Cardiac muscle cell (in vitro differentiated cells and primary cell): Measurements from ENCODE around the gene SLA2. TPM values are rescaled to one million over a fixed set of nuclear protein-coding genes. Genes with fewer than 3 reads are reported as not detected.

Experiments
- DNase-seq, 2 donors: peaks; one replicate each; pipeline versions ENCODE4 v3.0.0 to v3.0.0-alpha.2; 2010 to 2017; ENCODE audit warnings: low read depth in 1 of 2, low spot score in 1 of 2
- H3K27ac ChIP-seq: fragments of 200-600 bp; sonication (generic); 2 replicates; pipeline ENCODE4 v1.5.1; 2016
- H3K27me3 ChIP-seq: fragments of 200-600 bp; sonication (generic); 2 replicates; pipeline ENCODE4 v1.6.0; 2016; ENCODE audit warnings: control low read depth
- H3K36me3 ChIP-seq: fragments of 200-600 bp; sonication (generic); 2 replicates; pipeline ENCODE4 v1.5.1; 2016; ENCODE audit warnings: control low read depth
- H3K4me1 ChIP-seq: fragments of 200-600 bp; sonication (generic); 2 replicates; pipeline ENCODE4 v1.8.1; 2017; ENCODE audit warnings: low read depth, mild to moderate bottlenecking, mixed run types
- H3K4me3 ChIP-seq: fragments of 200-600 bp; sonication (generic); 2 replicates; pipeline ENCODE4 v1.5.1; 2016; ENCODE audit warnings: mild to moderate bottlenecking
- H3K9me3 ChIP-seq: fragments of 200-600 bp; sonication (generic); 2 replicates; pipeline ENCODE4 v1.5.1; 2017; ENCODE audit warnings: low read depth, mild to moderate bottlenecking, control low read depth
- CTCF ChIP-seq: IDR thresholded peaks from 2 replicates; pipeline ENCODE4 v1.5.1; 2012; ENCODE audit warnings: low read depth, mild to moderate bottlenecking, low read length
- polyA plus RNA-seq: library from polyadenylated mRNA; unstranded; fragments of >200 nt; fragmentation: Nextera tagmentation; extraction: Ambion mirVana; gene quantifications from 2 replicates; pipeline ENCODE4 v1.2.1, GENCODE V29; 2016
- total RNA-seq: library from RNA; depleted of rRNA; stranded (reverse); fragments of >200 nt; gene quantifications from 2 replicates; pipeline ENCODE4 v1.2.3, GENCODE V29; 2016

SLA2 gene
- total and polyA plus RNA-seq, 2 experiments from 2014 or later = 0.21 TPM; not detected in 1

DNA sequence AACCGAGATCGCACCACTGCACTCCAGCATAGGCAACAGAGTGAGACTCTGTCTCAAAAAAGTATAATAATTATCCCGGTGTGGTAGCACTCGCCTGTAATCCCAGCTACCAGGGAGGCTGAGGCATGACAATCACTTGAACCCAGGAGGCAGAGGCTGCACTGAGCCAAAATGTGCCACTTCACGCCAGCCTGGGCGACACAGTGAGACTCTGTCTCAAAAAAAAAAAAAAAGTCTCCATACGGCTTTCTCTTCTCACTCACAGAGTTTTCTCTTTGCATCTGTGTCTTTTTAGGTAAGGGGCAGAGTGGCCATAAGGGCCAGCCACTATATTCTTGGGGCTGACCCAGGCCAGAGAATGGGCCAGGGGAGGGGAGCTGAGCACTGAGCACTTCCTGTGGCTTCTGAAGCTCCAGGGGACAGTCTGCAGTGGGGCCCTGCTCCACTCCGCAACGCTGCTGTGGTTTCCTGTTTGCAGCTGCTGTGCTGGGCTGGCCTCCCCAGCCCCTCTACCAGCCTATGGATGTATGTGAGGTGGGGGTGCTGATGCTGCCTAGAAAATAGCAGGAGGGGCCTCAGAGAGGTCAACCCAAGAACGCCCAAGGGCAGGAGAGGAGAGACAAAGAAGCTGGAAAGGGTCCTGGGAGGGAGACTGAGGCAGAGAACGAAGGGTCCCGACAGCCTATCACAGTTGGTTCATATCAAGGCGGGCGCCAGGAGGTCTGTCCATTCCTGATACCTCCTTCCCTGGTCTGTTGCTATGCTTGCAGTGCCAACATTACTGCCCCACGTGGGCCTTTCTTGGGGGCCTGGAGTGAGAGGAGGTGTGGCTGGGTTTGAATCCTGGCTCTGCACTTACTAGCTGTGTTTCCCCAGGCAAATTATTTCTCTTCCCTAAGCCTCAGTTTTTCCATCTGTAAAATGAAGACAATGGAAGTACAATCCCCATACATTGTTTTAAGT, 16.0 kb downstream of the SLA2 start:
- no peak overlapping the region for H3K4me3 ChIP-seq
- no peaks in the 10 kb centered on the region for H3K9me3 ChIP-seq
- no peak for TF ChIP-seq CTCF
- no peak overlapping the region for H3K27ac ChIP-seq
- peak in 1 of 2 donors; percentile 23 for DNase-seq
- H3K36me3 ChIP-seq = no peaks in the 10 kb centered on the region
- no peaks in the 10 kb centered on the region for H3K27me3 ChIP-seq
- H3K4me1 ChIP-seq = no peaks in the 10 kb centered on the region

DNA sequence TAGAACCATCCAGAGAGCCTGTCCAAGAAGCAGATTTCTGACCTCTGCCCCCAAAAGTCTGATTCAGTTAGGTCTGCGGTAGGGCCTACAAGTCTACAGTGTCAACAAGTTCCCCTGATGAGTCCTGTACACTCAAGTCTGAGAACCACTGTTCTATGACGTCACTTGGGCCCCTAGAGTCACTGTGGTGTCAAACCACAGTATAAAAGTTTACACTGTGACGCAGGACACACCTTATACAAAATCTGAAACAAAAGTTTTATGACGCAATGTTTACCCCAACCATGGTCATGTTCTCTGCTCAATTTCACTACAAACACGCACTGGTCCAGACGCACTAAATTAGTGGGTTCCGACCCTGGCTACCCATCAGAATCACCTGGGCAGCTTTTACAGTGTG, 17.9 kb downstream of the SLA2 start:
- H3K9me3 ChIP-seq = no peaks in the 10 kb centered on the region
- no peak for TF ChIP-seq CTCF
- H3K27ac ChIP-seq = no peak overlapping the region

DNA sequence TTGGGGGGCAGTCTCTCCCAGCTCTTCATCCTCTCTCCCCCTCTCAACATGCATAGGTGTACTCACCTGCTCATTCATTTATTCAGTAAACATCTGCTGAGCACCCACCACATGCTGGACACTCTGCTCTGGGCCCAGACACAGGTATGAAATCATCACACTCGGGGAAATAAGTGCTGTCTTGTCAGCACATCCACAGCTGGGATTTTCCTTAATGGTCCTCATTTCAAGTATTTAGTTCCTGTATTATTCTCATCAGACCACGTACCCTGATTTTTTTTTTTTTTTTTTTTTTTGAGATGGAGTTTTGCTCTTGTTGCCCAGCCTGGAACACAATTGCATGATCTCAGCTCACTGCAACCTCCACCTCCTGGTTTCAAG, 21.1 kb downstream of the SLA2 start:
- Histone ChIP-seq H3K4me1 (no peaks in the 10 kb centered on the region), H3K9me3 (no peaks in the 10 kb centered on the region), H3K27me3 (no peaks in the 10 kb centered on the region), H3K36me3 (no peaks in the 10 kb centered on the region), H3K4me3 (no peak overlapping the region), H3K27ac (no peak overlapping the region)
- DNase-seq = no peak
- TF ChIP-seq CTCF = no peak

More for the DNA sequence above, 17.9 kb downstream of the SLA2 start:
- H3K4me3 ChIP-seq = no peak overlapping the region
- DNase-seq = no peak
- H3K36me3 ChIP-seq = no peaks in the 10 kb centered on the region
- no peaks in the 10 kb centered on the region for H3K27me3 ChIP-seq
- H3K4me1 ChIP-seq = no peaks in the 10 kb centered on the region

GRCh38 chr20:36624068-36624943, 21.7 kb downstream of the SLA2 start:
- peak overlapping the region; percentile 32 for H3K27ac ChIP-seq
- peak in 1 of 2 donors; percentile 18 for DNase-seq

More at GRCh38 chr20:36624068-36624943, 21.7 kb downstream of the SLA2 start:
- Histone ChIP-seq H3K4me3 (no peak overlapping the region), H3K27me3 (no peaks in the 10 kb centered on the region), H3K4me1 (no peaks in the 10 kb centered on the region), H3K9me3 (no peaks in the 10 kb centered on the region), H3K36me3 (no peaks in the 10 kb centered on the region)
- peak; percentile 6 for TF ChIP-seq CTCF
